ENCODE measurements around the gene GYG2. TPM values are rescaled to one million over a fixed set of nuclear protein-coding genes. Genes with fewer than 3 reads are reported as not detected.
"Not testable (repeated sequence)": the region's sequence is repeated elsewhere in the genome, so short reads cannot be mapped to it uniquely, and the experiment has no call there.

GYG2 gene
- total RNA-seq, 1 experiment from 2014 or later = 9.0 TPM

DNA sequence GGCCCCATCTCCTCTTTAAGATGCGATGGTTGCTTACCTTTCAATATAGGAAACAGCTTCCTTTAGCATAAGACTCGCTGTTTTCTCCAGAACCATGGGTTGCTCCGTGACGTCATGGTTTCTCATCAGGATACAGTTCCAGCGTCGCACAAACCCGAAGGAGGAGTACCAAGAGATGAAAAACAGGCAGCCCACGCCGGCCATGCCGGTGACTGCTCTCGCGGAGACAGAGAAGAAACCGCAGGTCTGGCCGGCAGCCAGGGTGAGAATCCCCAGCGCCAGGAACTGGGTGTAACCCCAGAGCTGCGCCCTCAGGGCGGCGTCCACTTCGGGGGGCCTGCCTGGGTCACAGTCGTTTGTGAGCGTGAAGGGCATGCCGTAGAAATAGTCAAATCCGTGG, 89.0 kb downstream of the GYG2 start:
- BruUV-seq (replicated peaks) = no TSS peak
- CTCF ChIA-PET = no interaction called here
- intact Hi-C loops (cut with micrococcal nuclease; ENCODE audit: unreplicated experiment) = no loop called here
- peaks cover 3% of the 10 kb centered on the region for H3K9me3 Mint-ChIP-seq (ENCODE audit: low read depth, unreplicated experiment)
- peaks cover 9% of the 10 kb centered on the region for H3K4me1 Mint-ChIP-seq (ENCODE audit: low read depth, unreplicated experiment)
- no peak for TF ChIP-seq CTCF (IDR thresholded peaks at IDR 0.05; ENCODE audit: unreplicated experiment)
- no peak overlapping the region for H3K4me3 Mint-ChIP-seq (ENCODE audit: low read depth, unreplicated experiment)
- no peak overlapping the region for H3K27ac Mint-ChIP-seq (ENCODE audit: unreplicated experiment)
- H3K36me3 Mint-ChIP-seq (ENCODE audit: insufficient read depth, unreplicated experiment) = peaks cover 8% of the 10 kb centered on the region
- no peak for DNase-seq
- H3K27me3 Mint-ChIP-seq (ENCODE audit: unreplicated experiment) = no peaks in the 10 kb centered on the region

GRCh38 chrX:2921193-2921592, 92.5 kb downstream of the GYG2 start:
- H3K4me3 Mint-ChIP-seq (ENCODE audit: low read depth, unreplicated experiment) = no peak overlapping the region
- DNase-seq = no peak
- H3K36me3 Mint-ChIP-seq (ENCODE audit: insufficient read depth, unreplicated experiment) = peaks cover 17% of the 10 kb centered on the region
- intact Hi-C loops (cut with micrococcal nuclease; ENCODE audit: unreplicated experiment) = no loop called here
- CTCF ChIA-PET = no interaction called here
- peak overlapping the region; percentile 18 for H3K27ac Mint-ChIP-seq (ENCODE audit: unreplicated experiment)
- H3K4me1 Mint-ChIP-seq (ENCODE audit: low read depth, unreplicated experiment) = no peaks in the 10 kb centered on the region
- BruUV-seq (replicated peaks) = no TSS peak
- H3K27me3 Mint-ChIP-seq (ENCODE audit: unreplicated experiment) = no peaks in the 10 kb centered on the region
- peaks cover 3% of the 10 kb centered on the region for H3K9me3 Mint-ChIP-seq (ENCODE audit: low read depth, unreplicated experiment)
- no peak for TF ChIP-seq CTCF (IDR thresholded peaks at IDR 0.05; ENCODE audit: unreplicated experiment)

DNA sequence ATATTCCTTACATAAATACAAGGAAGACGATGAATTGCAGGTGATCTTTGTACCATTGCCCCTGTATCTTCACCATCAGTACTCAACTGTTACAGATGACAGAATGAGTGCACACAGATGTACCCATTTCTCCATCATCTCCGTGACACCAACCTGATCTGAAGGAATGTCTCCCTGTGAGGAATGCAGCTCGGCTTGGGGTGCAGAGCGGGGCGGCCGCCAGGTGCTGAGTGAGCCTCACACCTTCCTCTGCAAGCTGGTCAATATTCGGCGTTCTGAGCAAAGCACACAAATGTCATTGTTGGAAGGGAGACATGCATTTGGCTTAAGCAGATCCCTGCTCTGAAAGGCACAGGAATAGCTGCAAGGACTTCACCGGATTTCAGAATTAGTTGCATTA, 93.0 kb downstream of the GYG2 start:
- Mint-ChIP-seq H3K4me1 (ENCODE audit: low read depth, unreplicated experiment) (no peaks in the 10 kb centered on the region), H3K9me3 (ENCODE audit: low read depth, unreplicated experiment) (no peaks in the 10 kb centered on the region), H3K36me3 (ENCODE audit: insufficient read depth, unreplicated experiment) (peaks cover 17% of the 10 kb centered on the region), H3K4me3 (ENCODE audit: low read depth, unreplicated experiment) (no peak overlapping the region), H3K27me3 (ENCODE audit: unreplicated experiment) (no peaks in the 10 kb centered on the region), H3K27ac (ENCODE audit: unreplicated experiment) (no peak overlapping the region)
- CTCF ChIA-PET = no interaction called here
- no peak for DNase-seq
- BruUV-seq (replicated peaks) = no TSS peak
- no peak for TF ChIP-seq CTCF (IDR thresholded peaks at IDR 0.05; ENCODE audit: unreplicated experiment)
- intact Hi-C loops (cut with micrococcal nuclease; ENCODE audit: unreplicated experiment) = no loop called here

- Mint-ChIP-seq H3K27me3 (ENCODE audit: unreplicated experiment) (no peaks in the 10 kb centered on the region), H3K9me3 (ENCODE audit: low read depth, unreplicated experiment) (no peaks in the 10 kb centered on the region), H3K36me3 (ENCODE audit: insufficient read depth, unreplicated experiment) (peaks cover 36% of the 10 kb centered on the region), H3K4me1 (ENCODE audit: low read depth, unreplicated experiment) (no peaks in the 10 kb centered on the region), H3K27ac (ENCODE audit: unreplicated experiment) (no peak overlapping the region), H3K4me3 (ENCODE audit: low read depth, unreplicated experiment) (no peak overlapping the region)
- BruUV-seq (replicated peaks) = no TSS peak
- CTCF ChIA-PET = no interaction called here
- DNase-seq = no peak
- intact Hi-C loops (cut with micrococcal nuclease; ENCODE audit: unreplicated experiment) = no loop called here
- TF ChIP-seq CTCF (IDR thresholded peaks at IDR 0.05; ENCODE audit: unreplicated experiment) = no peak
Observed at GRCh38 chrX:2924151-2924550, 95.4 kb downstream of the GYG2 start.

GRCh38 chrX:2926255-2926654, 97.5 kb downstream of the GYG2 start:
- CTCF ChIA-PET; H3K27me3 Mint-ChIP-seq (ENCODE audit: unreplicated experiment); H3K4me1 Mint-ChIP-seq (ENCODE audit: low read depth, unreplicated experiment); intact Hi-C loops (cut with micrococcal nuclease; ENCODE audit: unreplicated experiment); DNase-seq; BruUV-seq (replicated peaks); H3K9me3 Mint-ChIP-seq (ENCODE audit: low read depth, unreplicated experiment); H3K4me3 Mint-ChIP-seq (ENCODE audit: low read depth, unreplicated experiment): not testable (repeated sequence)
- H3K36me3 Mint-ChIP-seq (ENCODE audit: insufficient read depth, unreplicated experiment) = peaks cover 40% of the 10 kb centered on the region
- H3K27ac Mint-ChIP-seq (ENCODE audit: unreplicated experiment) = peak overlapping the region; percentile 21
